ENCODE results near the gene CEP104.
"Not testable (repeated sequence)": the region's sequence is repeated elsewhere in the genome, so short reads cannot be mapped to it uniquely, and the experiment has no call there.

The CEP104 gene

GRCh38 chr1:3821447-3821846 is 35.6 kb downstream of the CEP104 start:
- no peak for DNase-seq

GRCh38 chr1:3821004-3821403 is 36.0 kb downstream of the CEP104 start:
- DNase-seq = no peak

- DNase-seq = no peak
Observed at GRCh38 chr1:3820316-3820715, 36.7 kb downstream of the CEP104 start.

GRCh38 chr1:3819771-3820200 is 37.2 kb downstream of the CEP104 start:
- DNase-seq = no peak

GRCh38 chr1:3817821-3818597 is 39.0 kb downstream of the CEP104 start:
- no peak for DNase-seq

GRCh38 chr1:3817138-3817740 is 39.8 kb downstream of the CEP104 start:
- DNase-seq = no peak

- no peak for DNase-seq
Observed at GRCh38 chr1:3816331-3817137, 40.5 kb downstream of the CEP104 start.

- DNase-seq = no peak
Observed at GRCh38 chr1:3814771-3815561, 42.0 kb downstream of the CEP104 start.

- DNase-seq = no peak
Observed at GRCh38 chr1:3814065-3814464, 42.9 kb downstream of the CEP104 start.

- DNase-seq = no peak
Observed at GRCh38 chr1:3811595-3811911, 45.5 kb downstream of the CEP104 start.

- DNase-seq = not testable (repeated sequence)
Observed at GRCh38 chr1:3810149-3810761, 46.8 kb downstream of the CEP104 start.

- no peak for DNase-seq
Observed at GRCh38 chr1:3809680-3810079, 47.3 kb downstream of the CEP104 start.

- DNase-seq = no peak
Observed at GRCh38 chr1:3807769-3808168, 49.2 kb downstream of the CEP104 start.

GRCh38 chr1:3805038-3805437 is 52.0 kb downstream of the CEP104 start:
- no peak for DNase-seq

GRCh38 chr1:3804627-3804944 is 52.4 kb downstream of the CEP104 start:
- not testable (repeated sequence) for DNase-seq

- no peak for DNase-seq
Observed at GRCh38 chr1:3803905-3804626, 52.9 kb downstream of the CEP104 start.

- DNase-seq = not testable (repeated sequence)
Observed at GRCh38 chr1:3800795-3801194, 56.2 kb downstream of the CEP104 start.

GRCh38 chr1:3799976-3800685 is 56.9 kb downstream of the CEP104 start:
- peak in 1 of 2 donors; percentile 10 for DNase-seq

- DNase-seq = peak; percentile 89 to 93
Observed at GRCh38 chr1:3796215-3797061, 60.6 kb downstream of the CEP104 start, which contains the start of gene LRRC47. Gene LRRC47 (minus strand): TSS chr1:3796498. CDS start chr1:3796476, 22 bp downstream.
